HG03469 (cell line): ENCODE measurements around the gene CXCR6.

Experiments used
- ATAC-seq: cut with Tn5 transposase; IDR thresholded peaks from one replicate; pipeline ENCODE4 v1.9.1; 2021; ENCODE audit warnings: mild to moderate bottlenecking, moderate library complexity, moderate number of reproducible peaks; ENCODE audit not compliant: unreplicated experiment

Gene CXCR6

DNA sequence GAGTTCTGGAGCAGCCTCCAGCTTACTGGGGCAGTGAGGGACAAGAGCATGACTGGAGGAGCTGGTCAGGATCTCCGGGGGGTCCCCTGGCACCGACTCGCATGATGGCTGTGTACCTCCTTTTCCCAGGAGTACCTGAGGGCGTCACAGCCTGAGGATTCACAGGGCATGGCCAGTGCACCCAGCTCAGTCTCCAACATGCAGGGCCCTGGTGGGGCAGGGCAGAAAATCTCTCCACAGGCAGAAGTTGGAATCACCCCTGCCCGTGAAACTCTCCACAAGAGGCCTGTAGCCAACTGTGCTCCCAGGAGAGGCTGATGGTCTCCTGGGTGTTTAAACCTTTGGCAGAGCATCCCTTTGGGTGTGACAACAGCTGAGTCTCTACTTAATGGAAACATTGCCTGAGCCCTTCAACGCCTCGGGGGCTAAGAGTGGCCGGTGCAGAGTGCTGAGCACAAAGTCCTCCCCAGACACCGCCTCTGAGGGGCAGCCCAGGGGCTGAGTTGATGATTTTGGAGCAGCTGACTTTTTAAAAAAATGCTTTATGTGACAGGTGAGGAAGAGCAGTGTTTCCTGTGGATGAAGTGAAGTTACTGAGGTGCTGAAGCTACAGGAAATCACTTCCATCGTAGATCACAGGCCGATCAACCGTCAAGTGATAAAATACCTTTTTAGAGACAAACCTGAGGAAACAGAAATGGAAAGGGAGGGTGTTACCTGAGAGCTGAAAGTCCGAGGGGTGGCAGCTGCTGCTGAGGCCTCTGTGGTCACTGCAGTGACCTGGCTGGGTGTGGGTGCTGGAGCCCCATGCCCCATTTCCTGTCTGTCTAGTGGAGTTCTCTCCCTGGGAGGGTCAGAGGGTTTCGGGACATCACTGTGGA, 21.9 kb upstream of the CXCR6 start:
- no peak for ATAC-seq

DNA sequence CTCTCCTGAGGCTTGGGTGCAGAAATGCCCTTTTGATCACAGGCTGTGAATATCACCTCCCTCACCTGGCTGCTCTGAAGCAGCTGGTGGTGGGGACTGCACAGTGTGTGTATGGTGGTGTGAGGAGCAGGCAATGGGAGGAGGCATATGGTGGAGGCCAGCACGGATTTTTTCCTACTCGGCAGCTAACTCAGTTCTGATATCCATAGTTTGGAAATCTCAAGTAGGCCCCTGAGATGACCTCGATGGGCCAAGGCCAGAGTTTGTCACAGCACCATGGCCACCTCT, 21.3 kb upstream of the CXCR6 start:
- ATAC-seq: no peak

DNA sequence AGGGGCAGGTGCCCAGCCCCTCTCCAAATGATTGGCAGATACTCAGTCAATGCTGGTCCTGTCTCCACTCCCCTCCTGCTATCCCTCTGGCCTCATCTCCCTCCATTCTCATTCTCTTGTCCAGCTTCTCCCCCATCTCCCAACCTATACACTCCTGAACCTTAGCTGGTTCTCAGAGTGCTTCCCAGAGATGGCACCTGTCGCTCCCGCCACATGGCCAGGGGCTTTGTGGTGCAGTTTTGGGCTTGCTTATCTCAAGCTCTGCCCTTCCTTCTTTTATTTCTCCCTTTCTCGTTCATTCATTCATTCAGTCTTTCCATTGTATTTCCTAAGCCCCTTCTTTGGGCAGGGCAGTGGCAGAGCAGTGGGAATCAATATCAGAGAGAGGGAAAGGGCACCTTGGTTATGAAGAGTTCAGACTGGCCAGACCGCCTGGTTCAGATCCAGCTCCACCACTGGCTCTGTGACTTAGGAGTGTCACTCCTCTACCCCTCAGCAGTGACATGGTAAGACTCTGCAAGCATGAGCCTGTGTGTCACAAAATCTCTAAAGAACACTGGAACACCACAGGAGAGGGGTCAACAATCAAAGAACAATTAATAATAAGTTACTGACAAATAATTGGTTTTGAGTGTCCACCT, 20.2 kb upstream of the CXCR6 start:
- ATAC-seq: no peak

DNA sequence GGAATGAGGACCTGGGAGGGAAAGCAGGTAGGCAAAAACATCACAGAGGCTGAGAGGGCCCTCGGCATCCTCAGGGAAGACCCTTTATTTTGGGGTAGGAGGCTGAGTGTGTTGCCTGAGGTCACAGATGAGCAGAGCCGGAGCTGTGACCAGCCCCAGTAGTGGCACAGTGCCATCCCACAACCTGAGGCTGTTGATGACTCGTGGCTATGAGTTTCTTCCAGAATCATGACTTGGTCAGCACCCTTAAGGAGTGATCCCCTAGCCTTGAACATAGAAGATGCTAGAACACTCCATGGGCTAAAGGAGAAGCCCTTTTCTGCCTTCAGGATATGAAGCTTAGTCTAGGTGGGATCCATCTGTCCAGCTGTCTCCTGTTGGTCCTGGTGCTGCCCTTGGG, 19.5 kb upstream of the CXCR6 start:
- no peak for ATAC-seq

DNA sequence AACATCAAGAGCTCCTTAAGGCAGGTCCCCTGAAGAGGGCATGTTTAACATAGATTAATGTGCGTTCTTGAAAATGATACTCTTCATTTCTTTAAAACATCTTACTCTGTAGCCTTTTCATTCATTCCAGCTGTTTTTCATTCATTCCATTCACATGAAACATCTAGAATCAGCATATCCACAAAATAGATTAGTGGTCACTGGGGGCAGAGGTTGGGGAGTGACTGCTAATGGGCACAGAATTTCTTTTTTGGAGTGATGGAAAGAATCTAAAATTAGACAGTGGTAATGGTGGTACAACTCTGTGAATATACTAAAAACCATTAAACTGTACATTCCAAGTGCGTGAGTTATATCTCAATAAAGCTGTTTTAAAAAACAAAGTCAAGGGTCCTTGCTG, 15.4 kb upstream of the CXCR6 start:
- no peak for ATAC-seq

DNA sequence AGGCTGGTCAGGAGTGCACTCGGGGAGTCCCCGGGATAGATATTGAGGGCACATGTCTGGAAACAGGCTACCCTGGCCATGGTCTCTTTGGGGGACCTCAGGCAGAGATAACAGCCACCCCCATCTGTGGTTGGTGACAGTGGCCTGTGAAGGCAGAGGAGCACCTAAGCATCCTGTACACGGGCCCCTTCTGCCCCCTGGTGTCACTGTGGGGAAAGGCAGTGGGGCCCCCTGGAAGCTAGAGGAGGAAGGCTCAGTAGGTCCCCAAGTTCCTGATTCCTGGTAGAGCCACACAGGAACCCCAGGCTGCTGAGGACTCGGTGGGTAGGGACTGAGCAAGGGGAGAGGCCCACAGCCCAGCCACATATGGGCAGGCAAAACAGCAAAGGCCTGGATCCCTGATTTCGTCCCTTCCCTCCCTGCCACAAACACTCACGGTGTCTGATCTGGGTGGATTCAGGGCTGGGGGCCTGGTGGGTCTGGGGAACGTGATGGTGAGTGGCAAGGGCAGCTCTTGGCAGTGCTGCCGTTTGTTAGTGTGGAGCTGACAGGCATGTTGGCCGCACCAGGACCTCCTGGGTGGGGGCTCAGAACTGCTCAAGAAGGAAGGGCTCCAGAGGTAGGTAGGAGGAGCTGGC, 14.1 kb upstream of the CXCR6 start:
- ATAC-seq: no peak

DNA sequence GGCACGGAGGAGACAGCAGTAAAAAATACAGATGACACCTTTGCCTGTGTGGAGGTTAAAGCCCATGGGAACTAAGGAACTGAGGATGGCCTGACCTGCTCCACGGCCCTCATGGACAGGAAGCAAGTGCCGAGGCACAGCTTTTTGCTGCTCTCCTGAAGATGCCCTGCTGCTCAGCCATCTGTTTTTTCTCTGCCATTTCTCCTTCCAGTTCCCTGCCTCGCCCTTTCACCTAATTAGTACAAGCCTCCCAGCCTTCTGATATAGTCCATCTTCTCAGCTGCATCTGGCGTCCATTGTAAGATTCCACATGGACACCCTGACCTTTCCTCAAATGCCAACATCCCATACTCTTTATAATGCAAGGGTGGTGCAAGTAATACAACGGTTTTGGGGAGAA, 11.8 kb upstream of the CXCR6 start:
- no peak for ATAC-seq

DNA sequence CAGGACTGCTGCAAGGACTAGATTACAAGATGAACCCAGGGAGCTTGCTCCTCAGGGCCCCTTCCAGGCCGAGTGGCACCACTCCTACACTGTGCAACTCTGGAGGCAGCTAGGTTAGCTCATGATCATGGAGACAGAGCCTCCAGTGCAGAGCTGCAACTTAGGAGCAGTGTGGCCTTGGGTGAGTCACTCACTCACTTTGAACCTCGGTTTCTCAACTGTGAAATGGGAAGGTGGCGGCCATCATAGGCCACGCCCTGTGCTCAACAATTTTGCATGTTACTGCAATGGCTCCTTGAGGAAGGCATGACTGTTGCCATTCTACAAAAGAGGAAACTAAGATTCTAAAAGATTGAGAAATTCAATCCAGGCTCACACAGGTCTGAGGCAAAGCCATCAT, 11.2 kb upstream of the CXCR6 start:
- ATAC-seq: no peak

DNA sequence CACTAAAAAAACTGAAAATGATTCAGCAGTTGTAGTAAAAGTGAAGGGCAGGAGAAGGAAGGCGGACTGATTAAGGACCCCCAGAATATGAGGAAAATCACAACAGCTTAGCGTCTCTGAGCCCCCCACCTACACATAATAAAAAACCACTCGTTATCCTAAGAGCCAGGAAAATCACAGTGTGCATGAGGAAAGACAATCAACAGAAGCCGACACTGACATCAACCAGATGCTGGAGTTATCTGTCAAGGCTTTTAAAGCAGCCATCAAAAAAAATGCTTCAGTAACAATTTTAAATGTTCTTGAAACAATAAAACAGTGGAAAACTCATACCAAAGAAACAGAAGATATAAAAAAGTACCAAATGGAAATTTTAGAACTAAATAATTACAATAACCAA, 9.7 kb upstream of the CXCR6 start:
- ATAC-seq: no peak

DNA sequence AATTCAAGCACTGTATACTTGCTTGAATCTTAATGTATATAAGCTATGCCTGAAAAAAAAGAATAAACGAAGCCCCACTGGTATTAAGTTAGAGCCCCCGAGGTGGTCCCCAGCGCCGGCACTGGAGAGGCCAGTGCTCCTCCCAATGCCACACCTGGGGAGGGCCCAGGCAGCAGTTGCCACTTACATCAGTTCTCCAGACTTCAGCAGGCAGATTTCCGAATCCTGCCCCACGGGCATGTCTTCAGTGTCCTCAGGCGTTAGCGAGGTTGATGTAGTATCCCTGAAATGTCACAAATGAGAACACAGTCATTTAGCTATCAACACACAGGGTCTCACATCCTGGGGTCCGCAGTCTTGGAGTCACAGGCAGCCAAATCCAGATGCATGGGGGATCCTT, 7.0 kb upstream of the CXCR6 start:
- no peak for ATAC-seq

DNA sequence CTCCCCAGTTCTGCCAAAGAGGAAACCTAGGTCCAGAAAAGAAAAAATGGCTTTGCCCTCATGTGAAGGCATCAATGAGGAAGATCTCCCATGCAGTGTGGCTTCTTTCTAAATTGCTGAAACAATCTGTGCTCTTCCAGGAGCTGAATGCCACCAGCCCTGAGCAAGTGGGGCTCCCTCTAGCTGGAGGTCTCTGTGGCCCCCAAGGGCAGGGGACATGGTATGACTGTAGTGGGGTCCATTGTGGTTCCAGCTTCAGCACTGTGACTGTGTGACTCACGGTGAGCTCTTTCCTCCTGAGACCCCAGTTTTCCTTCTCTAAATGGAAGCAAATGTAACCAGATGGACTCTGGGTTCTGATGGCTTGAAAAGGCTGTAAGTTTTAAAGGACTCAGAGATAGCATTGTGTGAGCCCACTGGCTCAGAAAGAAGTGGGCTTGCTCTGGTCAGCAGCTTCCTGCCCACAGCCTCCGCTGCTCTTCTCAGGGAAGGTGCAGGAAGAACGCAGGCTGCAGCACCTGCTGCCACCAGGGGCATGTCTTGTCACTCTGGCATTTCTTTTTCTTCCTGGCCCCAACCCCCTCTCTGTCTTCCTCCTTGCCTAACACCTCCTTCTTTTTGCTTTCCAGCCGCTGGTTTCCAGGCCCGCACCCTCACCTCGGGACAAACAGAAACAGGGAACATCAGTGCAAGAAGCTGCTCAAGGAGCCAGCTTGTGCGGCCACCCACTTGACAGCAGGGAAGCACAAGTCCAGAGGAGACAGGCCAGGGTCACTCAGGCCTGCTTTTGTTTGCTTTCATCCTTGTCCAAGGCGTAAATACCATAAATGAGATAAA, 5.8 kb upstream of the CXCR6 start:
- no peak for ATAC-seq

DNA sequence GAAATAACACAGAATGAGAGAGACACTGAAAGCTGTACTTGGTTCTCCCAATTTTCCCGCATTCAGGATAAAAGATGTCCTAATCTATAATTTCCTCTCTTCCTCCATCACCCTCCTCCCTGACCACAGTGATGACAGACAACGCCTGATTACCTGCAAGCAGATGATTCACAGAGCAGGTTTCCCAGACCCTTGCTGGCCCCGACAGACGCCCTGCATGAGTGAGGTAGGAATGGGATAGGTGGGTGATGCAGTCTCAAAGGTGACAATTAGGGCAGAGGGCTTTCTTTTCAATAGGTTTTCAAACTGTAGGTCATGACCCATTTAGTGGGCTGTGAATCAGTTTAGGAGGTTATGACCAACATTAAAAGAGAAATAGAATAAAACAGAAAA, 5.2 kb upstream of the CXCR6 start:
- ATAC-seq: no peak

DNA sequence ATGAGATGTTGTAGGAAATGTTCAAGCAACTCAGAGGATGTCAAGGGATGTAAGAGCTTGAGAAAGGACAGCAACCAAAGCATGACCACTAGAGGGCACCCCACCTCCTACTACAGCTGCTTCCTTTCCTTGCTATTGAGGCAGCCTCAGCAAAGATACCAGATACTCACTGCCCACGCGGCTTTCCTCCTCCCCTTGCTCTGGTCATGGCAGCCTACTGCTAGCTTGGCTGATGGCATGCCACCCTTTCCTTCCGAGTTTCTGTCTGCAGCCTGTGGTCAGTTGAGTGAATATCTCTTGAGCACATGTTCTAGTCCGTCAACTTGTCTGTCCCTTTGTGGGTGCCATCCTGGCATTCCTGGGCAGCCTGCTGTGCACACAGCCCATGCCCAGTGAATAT, 4.4 kb upstream of the CXCR6 start:
- no peak for ATAC-seq

DNA sequence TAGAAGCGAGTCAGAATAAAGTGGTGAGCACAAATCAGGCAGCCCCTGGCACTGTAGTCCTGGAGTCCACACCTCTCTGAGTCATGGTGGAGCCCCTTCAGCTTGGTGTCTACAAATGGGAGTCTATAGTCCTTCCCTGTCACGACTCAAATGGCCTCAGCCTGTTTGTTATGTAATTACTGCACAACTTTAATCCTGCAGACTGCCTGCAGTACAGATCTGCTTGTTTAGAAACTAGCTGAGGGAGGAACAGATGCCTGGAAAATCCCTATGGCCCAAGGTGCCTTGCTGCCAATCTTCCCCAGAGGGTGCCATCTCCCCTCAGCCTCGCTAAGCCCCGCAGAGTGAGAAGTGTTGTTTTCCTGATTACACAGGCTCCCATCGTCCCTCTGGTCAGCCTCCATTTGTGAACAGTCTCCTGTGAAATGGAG, 3.9 kb upstream of the CXCR6 start:
- ATAC-seq: no peak

DNA sequence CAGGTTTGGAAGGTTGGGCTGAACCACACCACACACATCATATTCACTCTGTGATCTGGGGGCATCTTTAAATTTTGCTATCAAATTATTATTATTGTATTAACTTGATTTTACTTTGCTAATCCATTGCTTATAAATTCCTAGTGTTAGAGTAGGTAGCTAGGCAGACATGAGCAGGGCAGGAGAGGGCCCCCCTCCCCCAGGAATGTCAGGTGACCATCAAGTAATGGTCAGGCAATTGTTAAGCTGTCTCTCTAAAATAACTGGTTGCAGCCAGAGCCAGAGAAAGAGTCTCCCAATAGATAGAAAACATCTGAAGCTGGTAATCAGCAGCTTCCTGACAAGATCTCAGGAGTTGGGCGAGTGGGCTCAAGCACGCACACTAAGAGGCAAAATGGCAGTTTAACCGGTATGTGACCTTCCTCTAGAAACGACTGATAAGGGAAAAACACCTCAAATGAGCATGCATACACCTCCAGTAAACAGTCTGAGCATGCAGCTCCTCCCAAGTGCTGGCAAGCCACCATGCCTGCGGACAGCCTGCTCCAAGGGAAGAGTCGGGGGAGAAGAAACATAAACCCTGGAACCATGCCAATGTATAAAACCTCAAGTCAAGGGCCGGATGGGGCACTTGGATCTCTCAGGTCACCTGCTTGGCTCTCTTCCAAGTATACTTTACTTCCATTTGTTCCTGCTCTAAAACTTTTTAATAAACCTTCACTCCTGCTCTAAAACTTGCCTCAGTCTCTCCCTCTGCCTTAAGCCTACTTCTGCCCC, 3.1 kb upstream of the CXCR6 start:
- ATAC-seq: no peak

DNA sequence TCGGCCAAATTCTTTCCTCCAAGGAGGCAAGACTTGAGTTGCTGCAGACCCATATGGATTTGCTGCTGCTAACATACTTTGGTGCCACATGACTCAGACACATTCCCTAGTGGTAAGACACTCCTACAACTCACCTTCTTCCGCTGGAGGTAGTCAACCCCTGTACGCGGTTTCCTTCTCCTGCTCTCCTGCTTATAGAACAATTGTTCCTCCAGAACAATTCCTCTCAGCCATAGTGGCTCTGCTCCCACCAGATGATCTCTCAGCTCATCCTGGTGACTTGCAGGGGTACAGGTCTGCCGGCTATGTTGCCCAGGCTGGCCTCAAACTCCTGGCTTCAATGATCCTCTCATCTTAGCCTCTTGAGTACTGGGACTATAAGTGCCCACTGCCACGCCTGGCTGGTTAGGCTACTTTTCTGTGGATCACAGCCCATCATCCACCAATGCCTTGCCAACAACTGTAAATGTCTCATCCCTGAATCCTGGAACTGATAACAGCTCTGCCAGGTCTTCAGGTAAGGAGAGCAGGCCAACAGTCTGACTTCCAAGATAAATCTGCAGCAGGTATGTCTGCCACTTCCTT, 2.4 kb upstream of the CXCR6 start:
- no peak for ATAC-seq

DNA sequence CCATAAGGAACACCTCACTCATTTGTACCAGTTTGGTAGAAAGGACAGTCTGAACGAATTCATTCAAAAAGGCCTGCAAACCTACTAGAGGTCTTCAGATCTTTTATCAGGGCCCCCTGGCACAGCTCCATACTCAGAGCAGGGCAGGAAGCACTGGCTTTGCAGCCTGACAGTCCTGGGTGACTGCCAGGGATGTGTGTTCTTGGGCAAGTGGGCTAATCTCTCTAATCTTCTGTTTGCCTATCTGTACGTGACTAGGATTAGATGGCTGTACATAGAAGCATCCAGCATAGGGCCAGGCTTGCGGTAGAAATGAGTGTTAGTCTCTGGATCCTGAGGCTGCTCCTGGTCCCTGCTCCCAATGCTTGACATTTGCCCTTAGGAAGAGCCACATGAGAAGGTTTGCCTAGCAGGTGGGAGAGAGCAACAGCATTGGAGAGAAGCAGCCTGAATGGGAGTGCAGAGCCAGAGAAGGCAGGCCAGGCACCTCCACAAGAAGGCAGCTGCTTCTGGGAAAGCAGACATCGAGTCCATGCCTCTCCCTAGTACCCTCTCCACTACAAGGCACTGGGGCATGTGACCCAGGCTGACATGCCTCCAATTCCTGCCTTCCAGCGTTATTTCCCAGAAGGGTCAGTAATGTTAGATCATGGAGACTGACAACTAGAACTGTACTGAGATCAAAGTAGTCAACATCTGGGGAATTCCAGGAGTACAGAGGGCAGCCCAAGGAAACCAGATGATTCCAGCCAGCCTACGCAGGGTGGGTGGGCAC, 1.0 kb upstream of the CXCR6 start:
- no peak for ATAC-seq

DNA sequence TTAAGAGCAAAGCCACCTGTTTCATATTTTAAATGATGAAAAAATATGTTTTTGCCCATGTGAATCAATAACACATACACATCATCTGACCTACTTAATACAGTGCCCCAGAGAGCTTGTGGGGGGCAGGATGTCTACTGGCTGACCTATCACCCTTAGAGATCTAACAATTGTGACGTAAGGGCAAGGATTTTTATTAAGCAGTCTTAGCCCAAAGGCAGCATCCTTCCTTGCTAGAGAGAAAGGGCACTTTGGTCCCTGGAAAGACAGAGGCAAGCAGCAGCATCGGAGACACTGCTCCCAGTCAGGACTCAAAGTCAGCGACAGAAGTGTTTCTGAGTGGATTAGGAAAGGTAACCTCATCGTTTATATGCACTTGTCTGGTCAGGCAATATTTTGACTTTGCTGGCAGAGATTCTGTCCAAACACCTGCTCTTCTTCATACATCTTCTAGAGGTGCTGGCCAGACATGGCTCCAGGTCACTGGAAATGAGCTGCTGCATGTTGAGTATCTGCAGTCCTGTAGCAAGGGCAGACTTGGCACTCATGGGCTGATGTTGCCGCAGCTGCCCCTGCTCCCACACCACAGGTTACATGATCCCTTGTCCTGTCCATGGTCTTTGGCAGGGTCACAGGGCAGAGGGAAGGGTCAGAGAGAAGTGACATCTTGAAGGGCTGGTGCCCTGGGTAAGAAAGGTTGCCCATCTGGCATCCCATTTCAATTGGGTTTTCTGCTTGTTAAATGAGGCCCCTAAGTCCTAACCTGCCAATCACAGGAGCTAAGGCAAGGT, 1.8 kb downstream of the CXCR6 start:
- no peak for ATAC-seq

DNA sequence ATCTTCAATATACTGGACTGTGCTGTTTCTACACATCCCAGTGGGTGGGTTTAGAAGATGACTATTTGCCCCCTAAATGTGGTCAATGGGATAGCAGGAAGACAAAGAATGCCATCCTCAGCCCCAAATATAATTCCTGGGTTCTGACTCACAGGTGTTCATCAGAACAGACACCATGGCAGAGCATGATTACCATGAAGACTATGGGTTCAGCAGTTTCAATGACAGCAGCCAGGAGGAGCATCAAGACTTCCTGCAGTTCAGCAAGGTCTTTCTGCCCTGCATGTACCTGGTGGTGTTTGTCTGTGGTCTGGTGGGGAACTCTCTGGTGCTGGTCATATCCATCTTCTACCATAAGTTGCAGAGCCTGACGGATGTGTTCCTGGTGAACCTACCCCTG, 3.0 kb downstream of the CXCR6 start:
- ATAC-seq: no peak
